B cell (primary cell): ENCODE results near the gene CELA3B. TPM values are rescaled to one million over a fixed set of nuclear protein-coding genes. Genes with fewer than 3 reads are reported as not detected.

ENCODE experiments used
- ATAC-seq: fragments of 200-7000 bp; cut with Tn5 transposase; one replicate; pipeline ENCODE4 v1.10.0; 2021; ENCODE audit warnings: low read depth, mild to moderate bottlenecking, moderate number of reproducible peaks, moderate library complexity
- CTCF ChIA-PET: fragments of 350-600 bp; sonication (Branson Sonifier 250); formaldehyde crosslinking; loops from one replicate; lab custom pipeline; 2021; ENCODE audit warnings: antibody characterized with exemption, inconsistent platforms; lab: Charles Lee
- POLR2A ChIA-PET: fragments of 350-600 bp; sonication (Branson Sonifier 250); formaldehyde crosslinking; loops from one replicate; lab custom pipeline; 2021; ENCODE audit warnings: antibody characterized with exemption; lab: Charles Lee
- DNase-seq: peaks from one replicate; pipeline ENCODE4 v3.0.0; 2013
- H2AFZ ChIP-seq: 2 replicates; pipeline ENCODE4 v1.6.1; 2012; ENCODE audit warnings: mild to moderate bottlenecking, low read depth, low read length; ENCODE audit not compliant: insufficient read depth, poor library complexity, severe bottlenecking
- H3K27ac ChIP-seq, 2 donors: 1 replicate in 1 of 2; 2 replicates in 1 of 2; pipeline ENCODE4 v1.5.1; 2012 to 2013; ENCODE audit warnings: low read length in 2 of 2, mild to moderate bottlenecking in 2 of 2, moderate library complexity in 1 of 2
- H3K27me3 ChIP-seq, 4 experiments: fragments of 200-600 bp in 1 of 4; sonication (generic) in 1 of 4; replicated peaks in 1 of 4; 1 replicate in 2 of 4; 2 replicates in 2 of 4; pipeline versions ENCODE4 v1.6.1 to v1.7.0; 2013 to 2016; ENCODE audit warnings: low read length in 3 of 4, mild to moderate bottlenecking in 2 of 4, mixed read lengths in 1 of 4, moderate library complexity in 1 of 4; ENCODE audit not compliant: insufficient read depth in 4 of 4, control insufficient read depth in 3 of 4; ENCODE audit errors: control extremely low read depth in 1 of 4
- H3K36me3 ChIP-seq, 2 experiments: replicated peaks in 1 of 2; 1 replicate in 1 of 2; 2 replicates in 1 of 2; pipeline versions ENCODE4 v1.6.1 to v1.7.1; 2013; ENCODE audit warnings: low read length in 1 of 2; ENCODE audit not compliant: insufficient read depth in 2 of 2, control insufficient read depth in 1 of 2; ENCODE audit errors: control extremely low read depth in 1 of 2, extremely low read depth in 1 of 2
- H3K4me1 ChIP-seq, 2 donors: fragments of 200-600 bp in 1 of 2; sonication (generic) in 1 of 2; 1 replicate in 1 of 2; 2 replicates in 1 of 2; pipeline versions ENCODE4 v1.5.1 to v1.6.1; 2013 to 2017; ENCODE audit warnings: low read length in 2 of 2; ENCODE audit not compliant: control insufficient read depth in 2 of 2, insufficient read depth in 2 of 2
- H3K4me2 ChIP-seq: replicated peaks from 2 replicates; pipeline ENCODE3; 2012; ENCODE audit warnings: mild to moderate bottlenecking, low read depth, low read length; ENCODE audit not compliant: poor library complexity, severe bottlenecking
- H3K4me3 ChIP-seq, 5 experiments: fragments of 200-600 bp in 1 of 5; sonication (generic) in 1 of 5; 1 replicate in 3 of 5; 2 replicates in 2 of 5; pipeline versions ENCODE4 v1.5.1 to v1.7.0; 2011 to 2016; ENCODE audit warnings: low read length in 4 of 5, mild to moderate bottlenecking in 4 of 5, low read depth in 2 of 5, control low read depth in 1 of 5, moderate library complexity in 1 of 5; ENCODE audit not compliant: insufficient read depth in 1 of 5; ENCODE audit errors: control extremely low read depth in 1 of 5, extremely low read depth in 1 of 5
- H3K79me2 ChIP-seq: fragments of 200-600 bp; sonication (generic); one replicate; pipeline ENCODE4 v1.6.0; 2016; ENCODE audit warnings: low read length; ENCODE audit not compliant: control insufficient read depth, insufficient read depth
- H3K9ac ChIP-seq: fragments of 200-600 bp; sonication (generic); 2 replicates; pipeline ENCODE4 v1.6.1; 2017; ENCODE audit warnings: mild to moderate bottlenecking, low read length, moderate library complexity
- H3K9me3 ChIP-seq, 3 donors: one replicate each; pipeline versions ENCODE4 v1.6.1 to v1.7.1; 2013; ENCODE audit warnings: low read length in 2 of 3; ENCODE audit not compliant: control insufficient read depth in 2 of 3, insufficient read depth in 1 of 3; ENCODE audit errors: control extremely low read depth in 1 of 3
- H4K20me1 ChIP-seq: 2 replicates; pipeline ENCODE4 v1.6.0; 2012; ENCODE audit warnings: mild to moderate bottlenecking, low read length; ENCODE audit not compliant: insufficient read depth, control insufficient read depth, poor library complexity, severe bottlenecking
- H3K27ac Mint-ChIP-seq: one replicate; pipeline ENCODE4 v1.8.0; 2021; ENCODE audit warnings: mixed read lengths
- H3K27me3 Mint-ChIP-seq: one replicate; pipeline ENCODE4 v1.8.0; 2021; ENCODE audit warnings: mixed read lengths
- H3K4me1 Mint-ChIP-seq: one replicate; pipeline ENCODE4 v1.8.0; 2021; ENCODE audit warnings: mixed read lengths
- H3K4me3 Mint-ChIP-seq: one replicate; pipeline ENCODE4 v1.8.0; 2021; ENCODE audit warnings: mixed read lengths
- H3K9me3 Mint-ChIP-seq: one replicate; pipeline ENCODE4 v1.8.0; 2022; ENCODE audit warnings: mixed read lengths; ENCODE audit not compliant: insufficient read depth
- EZH2 ChIP-seq: IDR thresholded peaks from 2 replicates; pipeline ENCODE4 v1.6.1; 2012; ENCODE audit warnings: borderline replicate concordance, low read depth, mild to moderate bottlenecking, moderate library complexity, low read length; ENCODE audit not compliant: insufficient read depth, poor library complexity, severe bottlenecking
- WGBS: methylation state at CpG from one replicate; pipeline ENCODE4 v1.1.5; 2013; ENCODE audit warnings: missing lambda C conversion rate; ENCODE audit not compliant: insufficient coverage; 5-methylcytosine and 5-hydroxymethylcytosine counted together
- intact Hi-C: fragments of 100-400 bp; cut with micrococcal nuclease; formaldehyde crosslinking; loops from one replicate; pipeline ENCODE4 v1.10.0; 2022
- polyA plus RNA-seq: library from polyadenylated mRNA; depleted of rRNA; stranded (reverse); fragments of >200 nt; gene quantifications from 2 replicates; pipeline ENCODE4 v1.2.3, GENCODE V29; 2012
- total RNA-seq, 2 donors: library from RNA; stranded (reverse); fragments of 120-200 nt in 1 of 2; gene quantifications; 1 replicate in 1 of 2; 2 replicates in 1 of 2; pipeline versions ENCODE4 v1.2.3 to v1.2.4, GENCODE V29; 2013 to 2022
- TF ChIP-seq, protein P1 (sequence below): fragments of 200-600 bp; IDR thresholded peaks from one replicate; pipeline ENCODE4 v1.8.0; 2022; ENCODE audit warnings: antibody characterized with exemption, mild to moderate bottlenecking

The CELA3B gene
- total and polyA plus RNA-seq, 2 donors (not counting 1 experiment from before 2014, with no cell fraction given): not detected

DNA sequence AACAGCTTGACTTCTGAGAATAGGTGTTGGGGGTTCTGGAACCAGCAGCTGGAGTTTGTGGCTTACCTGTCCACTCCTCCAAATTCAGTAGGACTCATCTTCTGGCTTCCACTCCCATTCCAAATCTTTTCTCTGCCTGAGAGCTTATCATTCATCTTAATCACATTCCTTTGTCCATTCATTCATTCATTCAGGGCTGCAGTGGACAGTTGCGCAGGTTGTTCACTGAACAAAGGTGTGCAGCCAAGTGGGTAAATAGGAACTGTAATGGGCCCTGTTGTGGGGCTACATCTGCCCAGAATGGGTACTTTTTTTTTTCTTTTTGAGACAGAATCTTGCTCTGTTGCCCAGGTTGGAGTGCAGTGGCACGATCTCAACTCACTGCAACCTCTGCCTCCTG lies 36.3 kb upstream of the CELA3B start:
- Histone ChIP-seq H3K4me1 (peaks cover 9 to 12% of the 10 kb centered on the region in 2 donors), H3K79me2 (no peaks in the 10 kb centered on the region), H3K27me3 (peaks cover 0 to 13% (median 6%) of the 10 kb centered on the region in 4 experiments), H3K4me3 (no peak overlapping the region), H3K27ac (no peak overlapping the region), H2AFZ (no peak overlapping the region), H3K9me3 (no peaks in the 10 kb centered on the region), H4K20me1 (no peaks in the 10 kb centered on the region), H3K36me3 (no peaks in the 10 kb centered on the region), H3K4me2 (no peak overlapping the region), H3K9ac (no peak overlapping the region)
- Mint-ChIP-seq H3K27me3 (peaks cover 22% of the 10 kb centered on the region), H3K4me3 (no peak overlapping the region), H3K27ac (no peak overlapping the region), H3K4me1 (peaks cover 14% of the 10 kb centered on the region), H3K9me3 (no peaks in the 10 kb centered on the region)
- ChIA-PET CTCF (interaction anchor here (0.7 kb wide), 1 partner anchor 23 kb away, joined by 3 read pairs; no protein-coding TSS in a partner anchor), POLR2A (no interaction called here)
- ATAC-seq (no peak), DNase-seq (no peak)
- no peak for TF ChIP-seq EZH2
- TF ChIP-seq, protein P1, sequence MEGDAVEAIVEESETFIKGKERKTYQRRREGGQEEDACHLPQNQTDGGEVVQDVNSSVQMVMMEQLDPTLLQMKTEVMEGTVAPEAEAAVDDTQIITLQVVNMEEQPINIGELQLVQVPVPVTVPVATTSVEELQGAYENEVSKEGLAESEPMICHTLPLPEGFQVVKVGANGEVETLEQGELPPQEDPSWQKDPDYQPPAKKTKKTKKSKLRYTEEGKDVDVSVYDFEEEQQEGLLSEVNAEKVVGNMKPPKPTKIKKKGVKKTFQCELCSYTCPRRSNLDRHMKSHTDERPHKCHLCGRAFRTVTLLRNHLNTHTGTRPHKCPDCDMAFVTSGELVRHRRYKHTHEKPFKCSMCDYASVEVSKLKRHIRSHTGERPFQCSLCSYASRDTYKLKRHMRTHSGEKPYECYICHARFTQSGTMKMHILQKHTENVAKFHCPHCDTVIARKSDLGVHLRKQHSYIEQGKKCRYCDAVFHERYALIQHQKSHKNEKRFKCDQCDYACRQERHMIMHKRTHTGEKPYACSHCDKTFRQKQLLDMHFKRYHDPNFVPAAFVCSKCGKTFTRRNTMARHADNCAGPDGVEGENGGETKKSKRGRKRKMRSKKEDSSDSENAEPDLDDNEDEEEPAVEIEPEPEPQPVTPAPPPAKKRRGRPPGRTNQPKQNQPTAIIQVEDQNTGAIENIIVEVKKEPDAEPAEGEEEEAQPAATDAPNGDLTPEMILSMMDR: no peak
- WGBS: no CpG with 5 or more reads among the region's 2 CpGs
- intact Hi-C loops: no loop called here

DNA sequence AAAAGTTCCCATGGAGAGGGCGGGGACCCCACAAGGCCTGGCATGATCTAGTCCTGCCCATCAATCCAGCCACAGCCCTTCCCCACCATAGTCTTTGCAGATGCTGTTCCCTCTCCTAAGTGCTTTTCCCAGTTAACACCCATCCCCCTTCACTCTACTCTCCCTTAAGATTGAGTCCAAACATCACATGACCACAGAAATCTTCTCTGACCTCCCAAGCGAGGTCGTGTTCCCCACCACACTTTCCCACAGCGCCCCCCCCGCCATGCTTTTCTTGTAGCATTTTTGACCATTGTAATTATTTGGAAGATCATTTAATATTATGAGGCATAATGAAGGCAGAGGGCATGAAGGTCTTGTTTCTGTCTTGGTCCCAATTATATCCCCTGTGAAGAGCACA lies 35.5 kb upstream of the CELA3B start:
- Histone ChIP-seq H3K4me1 (peaks cover 7 to 9% of the 10 kb centered on the region in 2 donors), H3K9me3 (no peaks in the 10 kb centered on the region), H3K27me3 (peaks cover 0 to 6% (median 2%) of the 10 kb centered on the region in 4 experiments), H3K27ac (no peak overlapping the region), H3K79me2 (no peaks in the 10 kb centered on the region), H2AFZ (no peak overlapping the region), H3K36me3 (no peaks in the 10 kb centered on the region), H3K4me2 (no peak overlapping the region), H3K4me3 (no peak overlapping the region), H3K9ac (no peak overlapping the region), H4K20me1 (no peaks in the 10 kb centered on the region)
- ChIA-PET POLR2A (no interaction called here), CTCF (no interaction called here)
- WGBS: 86% methylated on average over 1 of the region's 5 CpGs
- intact Hi-C loops: no loop called here
- no peak overlapping the region for H3K27ac Mint-ChIP-seq
- TF ChIP-seq, protein P1: no peak
- no peak for TF ChIP-seq EZH2
- peaks cover 17% of the 10 kb centered on the region for H3K27me3 Mint-ChIP-seq
- peaks cover 9% of the 10 kb centered on the region for H3K4me1 Mint-ChIP-seq
- H3K9me3 Mint-ChIP-seq: no peaks in the 10 kb centered on the region
- H3K4me3 Mint-ChIP-seq: no peak overlapping the region
- no peak for DNase-seq
- no peak for ATAC-seq
